H1 (cell line): Measurements from ENCODE around the gene GRM8. TPM values are rescaled to one million over a fixed set of nuclear protein-coding genes. Genes with fewer than 3 reads are reported as not detected.

Source experiments
- CTCF ChIA-PET: fragments of 300-600 bp; sonication (Branson Sonifier 250); formaldehyde crosslinking; loops from one replicate; lab custom pipeline; 2021; ENCODE audit not compliant: partially characterized antibody; lab: Charles Lee
- POLR2A ChIA-PET: fragments of 300-600 bp; sonication (Branson Sonifier 250); formaldehyde crosslinking; loops from one replicate; lab custom pipeline; 2021; ENCODE audit warnings: inconsistent platforms; ENCODE audit not compliant: partially characterized antibody; lab: Charles Lee
- DNase-seq, 2 experiments: peaks; one replicate each; pipeline versions ENCODE4 v3.0.0 to v3.0.0-alpha.2; 2010 to 2022; ENCODE audit warnings: low spot score in 2 of 2, low read depth in 1 of 2, mixed read lengths in 1 of 2
- FAIRE-seq: peaks from 2 replicates; lab custom pipeline; 2011; peaks lifted over from hg19 to GRCh38; lab: Jason Lieb, UNC
- H2AFZ ChIP-seq: 2 replicates; pipeline ENCODE4 v1.8.1; 2012; ENCODE audit warnings: low read length, inconsistent platforms
- H2AK5ac ChIP-seq: 2 replicates; pipeline ENCODE4 v1.6.1; 2013; ENCODE audit warnings: low read depth, low read length
- H2BK120ac ChIP-seq: replicated peaks from 2 replicates; pipeline ENCODE3; 2013; ENCODE audit warnings: low read depth, low read length, inconsistent platforms
- H2BK12ac ChIP-seq: 2 replicates; pipeline ENCODE4 v1.6.1; 2013; ENCODE audit warnings: low read depth, low read length
- H2BK15ac ChIP-seq: 2 replicates; pipeline ENCODE4 v1.6.1; 2013; ENCODE audit warnings: low read length
- H2BK20ac ChIP-seq: 2 replicates; pipeline ENCODE4 v1.6.1; 2013; ENCODE audit warnings: low read length
- H2BK5ac ChIP-seq: 2 replicates; pipeline ENCODE4 v1.6.1; 2013; ENCODE audit warnings: low read depth, low read length
- H3K14ac ChIP-seq: 2 replicates; pipeline ENCODE4 v1.6.1; 2013; ENCODE audit warnings: inconsistent platforms; ENCODE audit not compliant: insufficient read length
- H3K18ac ChIP-seq: 2 replicates; pipeline ENCODE4 v1.6.1; 2013; ENCODE audit warnings: low read length; ENCODE audit errors: extremely low read depth
- H3K23ac ChIP-seq: 2 replicates; pipeline ENCODE4 v1.6.1; 2013; ENCODE audit warnings: inconsistent platforms; ENCODE audit not compliant: insufficient read length
- H3K23me2 ChIP-seq: 2 replicates; pipeline ENCODE4 v1.6.1; 2013; ENCODE audit warnings: low read depth, low read length
- H3K27ac ChIP-seq: 2 replicates; pipeline ENCODE4 v1.6.1; 2011; ENCODE audit warnings: low read depth, low read length, inconsistent platforms
- H3K27me3 ChIP-seq, 4 experiments: replicated peaks in 1 of 4; 1 replicate in 1 of 4; 2 replicates in 3 of 4; pipeline versions ENCODE4 v1.6.1 to v1.8.1; 2011 to 2013; ENCODE audit warnings: low read length in 3 of 4, mild to moderate bottlenecking in 3 of 4, inconsistent platforms in 2 of 4, mixed read lengths in 2 of 4, moderate library complexity in 1 of 4; ENCODE audit not compliant: control insufficient read depth in 3 of 4, insufficient read depth in 3 of 4; ENCODE audit errors: extremely low read depth in 1 of 4
- H3K36me3 ChIP-seq, 4 experiments: 2 replicates each; pipeline versions ENCODE4 v1.6.1 to v1.8.1; 2011 to 2013; ENCODE audit warnings: mild to moderate bottlenecking in 4 of 4, low read length in 3 of 4, moderate library complexity in 2 of 4, control low read depth in 1 of 4, inconsistent platforms in 1 of 4; ENCODE audit not compliant: insufficient read depth in 4 of 4, control insufficient read depth in 2 of 4
- H3K4ac ChIP-seq: replicated peaks from 2 replicates; pipeline ENCODE3; 2013; ENCODE audit warnings: low read length, low read depth, mixed read lengths, inconsistent platforms; ENCODE audit not compliant: insufficient read length
- H3K4me1 ChIP-seq, 4 experiments: replicated peaks in 1 of 4; 1 replicate in 1 of 4; 2 replicates in 3 of 4; pipeline versions ENCODE4 v1.6.1 to v1.8.1; 2011 to 2013; ENCODE audit warnings: low read length in 3 of 4, inconsistent platforms in 2 of 4, mixed read lengths in 1 of 4; ENCODE audit not compliant: insufficient read depth in 4 of 4, control insufficient read depth in 3 of 4
- H3K4me2 ChIP-seq, 2 experiments: 2 replicates each; pipeline versions ENCODE4 v1.6.1 to v1.8.1; 2011 to 2013; ENCODE audit warnings: low read depth in 2 of 2, low read length in 2 of 2, control low read depth in 1 of 2, inconsistent platforms in 1 of 2, mild to moderate bottlenecking in 1 of 2; ENCODE audit not compliant: insufficient read depth in 1 of 2
- H3K4me3 ChIP-seq, 4 experiments: fragments of 200-600, 300-600 bp in 1 of 4; sonication (generic), shearing (Covaris generic), sonication (Bioruptor Twin) in 1 of 4; 2 replicates each; pipeline versions ENCODE4 v1.5.1 to v1.8.1; 2011 to 2016; ENCODE audit warnings: low read length in 4 of 4, low read depth in 3 of 4, control low read depth in 2 of 4, inconsistent platforms in 2 of 4, mild to moderate bottlenecking in 2 of 4, mixed read lengths in 1 of 4, moderate library complexity in 1 of 4; ENCODE audit not compliant: insufficient read depth in 2 of 4; ENCODE audit errors: extremely low read depth in 1 of 4
- H3K56ac ChIP-seq: replicated peaks from 2 replicates; pipeline ENCODE3; 2013; ENCODE audit warnings: low read depth, mild to moderate bottlenecking, mixed read lengths, low read length, inconsistent platforms; ENCODE audit not compliant: insufficient read length
- H3K79me1 ChIP-seq: 2 replicates; pipeline ENCODE4 v1.6.1; 2013; ENCODE audit warnings: low read depth, low read length, control low read depth
- H3K79me2 ChIP-seq, 2 experiments: 2 replicates each; pipeline versions ENCODE4 v1.6.1 to v1.8.1; 2012 to 2013; ENCODE audit warnings: low read length in 2 of 2, mild to moderate bottlenecking in 2 of 2, inconsistent platforms in 1 of 2; ENCODE audit not compliant: insufficient read depth in 2 of 2, control insufficient read depth in 1 of 2
- H3K9ac ChIP-seq, 4 experiments: replicated peaks in 1 of 4; 1 replicate in 1 of 4; 2 replicates in 3 of 4; pipeline versions ENCODE4 v1.6.1 to v1.8.1; 2011 to 2013; ENCODE audit warnings: low read depth in 3 of 4, low read length in 3 of 4, control low read depth in 2 of 4, mild to moderate bottlenecking in 2 of 4, moderate library complexity in 2 of 4, inconsistent platforms in 1 of 4; ENCODE audit errors: extremely low read depth in 1 of 4
- H3K9me3 ChIP-seq, 2 experiments: 2 replicates each; pipeline versions ENCODE4 v1.6.1 to v1.8.1; 2012 to 2013; ENCODE audit warnings: mild to moderate bottlenecking in 2 of 2, moderate library complexity in 2 of 2, control low read depth in 1 of 2, inconsistent platforms in 1 of 2, low read depth in 1 of 2, low read length in 1 of 2, mixed read lengths in 1 of 2; ENCODE audit not compliant: insufficient read depth in 2 of 2
- H4K20me1 ChIP-seq, 2 experiments: replicated peaks in 1 of 2; 2 replicates each; pipeline versions ENCODE3 to v1.8.1; 2011 to 2013; ENCODE audit warnings: inconsistent platforms in 2 of 2, low read length in 2 of 2, mild to moderate bottlenecking in 1 of 2; ENCODE audit not compliant: insufficient read depth in 2 of 2, control insufficient read depth in 1 of 2
- H4K5ac ChIP-seq: 2 replicates; pipeline ENCODE4 v1.6.1; 2013; ENCODE audit warnings: low read length, low read depth, mixed read lengths, inconsistent platforms; ENCODE audit not compliant: insufficient read length
- H4K8ac ChIP-seq: 2 replicates; pipeline ENCODE4 v1.8.0; 2013; ENCODE audit warnings: mild to moderate bottlenecking, moderate library complexity, low read length, inconsistent platforms; ENCODE audit not compliant: insufficient read depth; ENCODE audit errors: extremely low read depth
- H4K91ac ChIP-seq: replicated peaks from 2 replicates; pipeline ENCODE3; 2013; ENCODE audit warnings: low read length, mixed read lengths, inconsistent platforms; ENCODE audit not compliant: insufficient read length
- CHD2 ChIP-seq: IDR thresholded peaks from 2 replicates; pipeline ENCODE4 v1.6.1; 2012; ENCODE audit warnings: low read length, improper control_type of control experiment
- CREB1 ChIP-seq: IDR thresholded peaks from 2 replicates; pipeline ENCODE4 v1.6.1; 2012; ENCODE audit warnings: inconsistent platforms
- EGR1 ChIP-seq: IDR thresholded peaks from 2 replicates; pipeline ENCODE4 v1.6.1; 2011; ENCODE audit warnings: low read depth, low read length, borderline replicate concordance
- HDAC6 ChIP-seq: IDR thresholded peaks from one replicate; pipeline ENCODE4 v1.7.1; 2012; ENCODE audit warnings: low read depth, mild to moderate bottlenecking, inconsistent platforms, low read length, moderate library complexity
- KDM5A ChIP-seq: fragments of 200-600 bp; IDR thresholded peaks from 2 replicates; pipeline ENCODE4 v1.7.1; 2012; ENCODE audit warnings: mild to moderate bottlenecking, low read length, inconsistent platforms, mixed read lengths
- NANOG ChIP-seq: IDR thresholded peaks from 2 replicates; pipeline ENCODE4 v1.6.1; 2011; ENCODE audit warnings: low read length, low read depth, mild to moderate bottlenecking, inconsistent platforms; ENCODE audit not compliant: insufficient read depth, poor library complexity, severe bottlenecking
- PHF8 ChIP-seq: fragments of 200-600 bp; sonication (generic); conservative IDR thresholded peaks from 2 replicates; pipeline ENCODE4 v1.7.1; 2012; ENCODE audit warnings: low read depth, mild to moderate bottlenecking, inconsistent platforms, low read length, moderate library complexity
- POLR2AphosphoS5 ChIP-seq: IDR thresholded peaks from 2 replicates; pipeline ENCODE4 v1.6.1; 2011; ENCODE audit warnings: low read depth, low read length
- RAD21 ChIP-seq, 2 experiments: IDR thresholded peaks in 1 of 2; conservative IDR thresholded peaks in 1 of 2; 2 replicates each; pipeline ENCODE4 v1.6.1; 2011; ENCODE audit warnings: low read depth in 2 of 2, low read length in 2 of 2, improper control_type of control experiment in 1 of 2, inconsistent platforms in 1 of 2, mild to moderate bottlenecking in 1 of 2, moderate library complexity in 1 of 2
- RNF2 ChIP-seq: fragments of 200-900, 300-1000 bp; sonication (generic); IDR thresholded peaks from 2 replicates; pipeline ENCODE4 v1.7.1; 2016; ENCODE audit warnings: borderline replicate concordance, low read depth, mild to moderate bottlenecking, antibody characterized with exemption, low read length; ENCODE audit not compliant: poor library complexity, severe bottlenecking; ENCODE audit errors: missing control alignments
- RXRA ChIP-seq: IDR thresholded peaks from 2 replicates; pipeline ENCODE4 v1.6.1; 2011; ENCODE audit warnings: low read depth, mild to moderate bottlenecking, low read length, moderate library complexity; ENCODE audit not compliant: insufficient read depth
- TEAD4 ChIP-seq: IDR thresholded peaks from 2 replicates; pipeline ENCODE4 v1.6.1; 2012; ENCODE audit warnings: low read depth, low read length, inconsistent platforms, mixed read lengths
- YY1 ChIP-seq: IDR thresholded peaks from 2 replicates; pipeline ENCODE4 v1.6.1; 2011; ENCODE audit warnings: low read depth, mild to moderate bottlenecking, low read length
- polyA plus RNA-seq, 7 experiments: library from polyadenylated mRNA; depleted of rRNA in 3 of 7; stranded (reverse) in 5 of 7; unstranded in 2 of 7; fragments of >200 nt in 5 of 7; fragments of 200-250 nt in 2 of 7; gene quantifications; 1 replicate in 5 of 7; 2 replicates in 1 of 7; 4 replicates in 1 of 7; pipeline versions ENCODE4 v1.2.1 to v1.2.3, GENCODE V29; 2011 to 2013; ENCODE audit warnings: missing spikeins in 2 of 7, mixed read lengths in 2 of 7
- total RNA-seq: library from RNA; stranded (reverse); fragmentation: NEBNext Ultra II Directional; extraction: Animal tissue kit (Norgen Biotek cat#: 25700); gene quantifications from 2 replicates; pipeline ENCODE4 v1.2.1, GENCODE V29; 2021

GRM8 gene
- total and polyA plus RNA-seq, 2 of the 8 experiments (the other 6 are each of a cell fraction or from before 2014, with no cell fraction given) = 2.6 to 2.8 TPM

- no peak overlapping the region for H3K4me3 ChIP-seq
- H3K27ac ChIP-seq = no peak overlapping the region
- no peak overlapping the region for H2BK120ac ChIP-seq
- no peak for FAIRE-seq
- ChIA-PET POLR2A (no interaction called here), CTCF (no interaction called here)
- no peak overlapping the region for H2BK15ac ChIP-seq
- H2AK5ac ChIP-seq = no peak overlapping the region
- no peaks in the 10 kb centered on the region for H3K23me2 ChIP-seq
- no peak overlapping the region for H3K4ac ChIP-seq
- H3K27me3 ChIP-seq = no peaks in the 10 kb centered on the region
- no peak overlapping the region for H2BK12ac ChIP-seq
- H3K79me1 ChIP-seq = no peaks in the 10 kb centered on the region
- DNase-seq = no peak
- no peaks in the 10 kb centered on the region for H3K4me1 ChIP-seq
- H3K56ac ChIP-seq = no peak overlapping the region
- H4K8ac ChIP-seq = no peak overlapping the region
- H3K14ac ChIP-seq = no peak overlapping the region
- H2BK5ac ChIP-seq = no peak overlapping the region
- H2AFZ ChIP-seq = no peak overlapping the region
- no peaks in the 10 kb centered on the region for H3K79me2 ChIP-seq
- no peaks in the 10 kb centered on the region for H3K36me3 ChIP-seq
- no peaks in the 10 kb centered on the region for H4K20me1 ChIP-seq
- H4K5ac ChIP-seq = no peak overlapping the region
- H3K4me2 ChIP-seq = no peak overlapping the region
- H2BK20ac ChIP-seq = no peak overlapping the region
- H3K9me3 ChIP-seq = no peaks in the 10 kb centered on the region
- no peak overlapping the region for H3K9ac ChIP-seq
- no peak overlapping the region for H4K91ac ChIP-seq
- TF ChIP-seq EGR1 (no peak), NANOG (no peak), CREB1 (no peak), RNF2 (no peak), KDM5A (no peak), HDAC6 (no peak), PHF8 (no peak), POLR2AphosphoS5 (no peak), YY1 (no peak), CHD2 (no peak), RXRA (no peak), TEAD4 (no peak), RAD21 (IDR thresholded peaks at IDR 0.05 in 1 of 2, conservative IDR thresholded peaks at IDR 0.05 in 1 of 2; ENCODE audit: low read depth in 2 of 2, low read length in 2 of 2) (no peak)
- no peak overlapping the region for H3K18ac ChIP-seq
- no peak overlapping the region for H3K23ac ChIP-seq
Observed at GRCh38 chr7:126973066-126973465, 279.7 kb downstream of the GRM8 start.
